GM18870 (cell line): ENCODE data around the gene UBN1.
A peak's percentile ranks its signal among the peaks of the same experiment; 100 is the strongest.

ENCODE experiments used
- ATAC-seq: cut with Tn5 transposase; IDR thresholded peaks from one replicate; pipeline ENCODE4 v1.9.1; 2021; ENCODE audit warnings: moderate library complexity; ENCODE audit not compliant: unreplicated experiment

UBN1 gene, protein sequence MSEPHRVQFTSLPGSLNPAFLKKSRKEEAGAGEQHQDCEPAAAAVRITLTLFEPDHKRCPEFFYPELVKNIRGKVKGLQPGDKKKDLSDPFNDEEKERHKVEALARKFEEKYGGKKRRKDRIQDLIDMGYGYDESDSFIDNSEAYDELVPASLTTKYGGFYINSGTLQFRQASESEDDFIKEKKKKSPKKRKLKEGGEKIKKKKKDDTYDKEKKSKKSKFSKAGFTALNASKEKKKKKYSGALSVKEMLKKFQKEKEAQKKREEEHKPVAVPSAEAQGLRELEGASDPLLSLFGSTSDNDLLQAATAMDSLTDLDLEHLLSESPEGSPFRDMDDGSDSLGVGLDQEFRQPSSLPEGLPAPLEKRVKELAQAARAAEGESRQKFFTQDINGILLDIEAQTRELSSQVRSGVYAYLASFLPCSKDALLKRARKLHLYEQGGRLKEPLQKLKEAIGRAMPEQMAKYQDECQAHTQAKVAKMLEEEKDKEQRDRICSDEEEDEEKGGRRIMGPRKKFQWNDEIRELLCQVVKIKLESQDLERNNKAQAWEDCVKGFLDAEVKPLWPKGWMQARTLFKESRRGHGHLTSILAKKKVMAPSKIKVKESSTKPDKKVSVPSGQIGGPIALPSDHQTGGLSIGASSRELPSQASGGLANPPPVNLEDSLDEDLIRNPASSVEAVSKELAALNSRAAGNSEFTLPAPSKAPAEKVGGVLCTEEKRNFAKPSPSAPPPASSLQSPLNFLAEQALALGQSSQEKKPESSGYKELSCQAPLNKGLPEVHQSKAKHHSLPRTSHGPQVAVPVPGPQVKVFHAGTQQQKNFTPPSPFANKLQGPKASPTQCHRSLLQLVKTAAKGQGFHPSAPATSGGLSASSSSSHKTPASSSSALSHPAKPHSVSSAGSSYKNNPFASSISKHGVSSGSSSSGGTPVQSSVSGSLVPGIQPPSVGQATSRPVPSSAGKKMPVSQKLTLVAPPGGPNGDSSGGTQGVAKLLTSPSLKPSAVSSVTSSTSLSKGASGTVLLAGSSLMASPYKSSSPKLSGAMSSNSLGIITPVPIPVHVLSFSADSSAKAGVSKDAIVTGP (N-terminal part only)

DNA sequence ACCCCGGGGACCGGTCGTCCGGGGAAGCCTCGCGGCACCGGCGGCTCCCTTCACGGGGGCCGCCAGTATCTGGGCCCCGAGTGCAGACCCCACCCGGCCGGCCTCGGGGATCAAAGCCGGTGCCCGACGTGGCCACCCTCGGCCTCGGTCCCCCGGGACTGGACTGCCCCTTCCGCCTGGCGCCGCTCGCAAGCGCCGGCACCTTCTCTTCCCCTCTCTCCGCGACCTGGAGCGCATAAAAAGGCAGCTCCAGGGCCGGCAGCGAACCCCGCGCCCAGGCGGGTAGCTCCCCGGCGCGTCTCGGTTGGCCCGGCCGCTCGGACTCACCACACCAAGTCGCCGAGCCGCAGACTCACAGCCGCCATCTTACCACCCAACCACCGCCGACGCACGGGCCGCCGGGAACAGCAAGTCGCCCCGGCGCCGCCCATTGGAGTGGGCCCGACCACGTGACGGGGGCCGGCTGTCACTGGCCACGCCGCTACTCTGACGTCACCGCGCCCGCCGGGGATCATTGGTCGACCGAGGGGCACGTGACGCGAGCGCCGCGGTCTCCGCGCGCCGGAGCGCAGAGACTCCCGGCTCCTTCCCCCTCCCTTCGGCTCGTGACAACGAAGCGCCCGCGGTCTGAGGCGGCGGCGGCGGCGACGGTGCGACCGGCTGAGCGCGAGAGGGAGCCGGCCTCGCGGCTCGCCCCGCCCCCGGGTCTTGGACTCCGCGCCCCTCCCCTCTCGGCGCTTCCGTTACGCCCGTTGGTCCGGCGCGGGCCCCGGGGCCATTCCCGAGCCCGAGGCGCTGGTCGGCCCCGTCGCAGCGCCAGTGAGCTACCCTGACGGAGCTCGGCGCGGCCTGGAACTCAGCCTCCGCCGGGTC lies at the start of gene UBN1, which contains the start of gene GLYR1:
Gene UBN1 (plus strand): TSS at position 581 of the 873 bp plus-strand sequence. CDS start 5,437 bp downstream, outside the sequence.
Gene GLYR1 (minus strand): TSS at position 388 of the 873 bp plus-strand sequence. CDS start 23 bp downstream, at position 365.
- peak; percentile 75 for ATAC-seq

DNA sequence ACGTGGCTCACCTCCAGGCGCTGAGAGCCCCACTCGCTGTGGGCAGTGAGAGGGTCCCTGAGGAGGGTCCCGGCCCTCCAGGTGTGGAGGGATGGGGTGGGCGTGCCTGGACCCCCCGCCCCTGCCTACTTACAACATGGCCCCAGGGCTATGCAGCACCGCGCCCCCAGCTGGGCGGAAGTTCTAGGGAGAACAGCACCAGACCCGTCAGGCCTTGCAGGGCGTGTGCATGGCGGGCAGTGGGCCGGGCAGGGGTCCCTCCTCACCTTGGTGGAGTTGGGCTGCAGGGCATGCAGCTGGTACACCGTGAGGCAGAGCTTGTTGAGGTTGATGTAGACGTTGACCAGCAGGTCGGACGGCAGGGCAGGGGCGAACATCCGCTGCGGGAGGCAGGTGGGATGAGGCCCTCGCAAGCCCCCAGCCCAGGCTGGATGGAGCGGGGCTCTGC lies 49.5 kb upstream of the UBN1 start:
- no peak for ATAC-seq

DNA sequence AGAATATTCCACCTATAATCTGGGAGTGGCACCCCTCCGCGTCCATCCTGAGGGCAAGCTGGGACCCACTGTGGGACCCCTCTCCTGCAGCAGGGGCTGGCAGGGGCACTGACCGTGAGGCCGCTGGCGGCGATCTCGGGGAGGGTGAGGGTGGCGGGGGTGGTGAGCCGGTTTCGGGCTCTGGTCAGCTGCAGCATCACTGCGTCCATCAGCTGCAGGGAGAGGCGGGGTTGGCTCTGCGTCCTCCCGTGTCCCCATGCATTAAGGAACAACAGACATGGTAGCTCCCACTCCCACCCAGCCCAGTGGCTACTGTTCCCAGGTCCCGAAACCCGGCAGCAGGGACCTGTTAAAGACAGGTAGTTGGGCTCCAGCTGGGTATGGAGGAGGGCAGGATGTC lies 48.8 kb upstream of the UBN1 start:
- no peak for ATAC-seq

DNA sequence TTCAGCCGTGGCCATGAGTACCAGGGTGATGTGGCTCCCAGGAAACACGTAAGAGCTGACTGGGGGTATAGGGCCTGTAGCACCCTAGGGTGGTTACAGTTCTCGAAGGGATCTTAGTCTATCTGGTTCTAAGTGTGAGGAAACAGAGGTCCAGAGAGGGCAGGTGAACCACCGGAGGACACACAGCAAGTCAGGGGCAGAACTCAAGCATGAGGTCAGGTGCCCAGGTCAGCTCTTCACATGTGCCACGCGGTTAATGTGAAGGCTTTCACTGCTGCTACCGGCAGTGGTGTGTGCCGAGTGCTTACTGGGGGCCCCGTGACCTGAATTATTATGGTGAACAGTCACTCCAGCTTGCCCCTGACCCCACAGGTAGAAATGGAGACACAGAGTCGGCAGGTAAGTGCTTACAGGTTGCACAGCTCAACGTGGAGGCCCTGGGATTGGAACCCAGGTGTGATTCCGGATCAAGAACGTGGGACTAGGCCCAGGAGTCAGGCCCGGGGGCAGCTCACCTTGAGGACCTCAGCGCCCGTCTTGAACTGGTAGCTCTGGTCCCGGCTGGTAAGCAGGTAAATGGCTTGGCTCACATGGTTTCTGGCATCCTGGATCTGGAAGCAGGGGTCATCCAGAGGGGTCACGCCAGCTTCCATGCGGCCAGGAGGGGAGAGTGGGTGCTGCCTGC lies 48.0 kb upstream of the UBN1 start:
- no peak for ATAC-seq

DNA sequence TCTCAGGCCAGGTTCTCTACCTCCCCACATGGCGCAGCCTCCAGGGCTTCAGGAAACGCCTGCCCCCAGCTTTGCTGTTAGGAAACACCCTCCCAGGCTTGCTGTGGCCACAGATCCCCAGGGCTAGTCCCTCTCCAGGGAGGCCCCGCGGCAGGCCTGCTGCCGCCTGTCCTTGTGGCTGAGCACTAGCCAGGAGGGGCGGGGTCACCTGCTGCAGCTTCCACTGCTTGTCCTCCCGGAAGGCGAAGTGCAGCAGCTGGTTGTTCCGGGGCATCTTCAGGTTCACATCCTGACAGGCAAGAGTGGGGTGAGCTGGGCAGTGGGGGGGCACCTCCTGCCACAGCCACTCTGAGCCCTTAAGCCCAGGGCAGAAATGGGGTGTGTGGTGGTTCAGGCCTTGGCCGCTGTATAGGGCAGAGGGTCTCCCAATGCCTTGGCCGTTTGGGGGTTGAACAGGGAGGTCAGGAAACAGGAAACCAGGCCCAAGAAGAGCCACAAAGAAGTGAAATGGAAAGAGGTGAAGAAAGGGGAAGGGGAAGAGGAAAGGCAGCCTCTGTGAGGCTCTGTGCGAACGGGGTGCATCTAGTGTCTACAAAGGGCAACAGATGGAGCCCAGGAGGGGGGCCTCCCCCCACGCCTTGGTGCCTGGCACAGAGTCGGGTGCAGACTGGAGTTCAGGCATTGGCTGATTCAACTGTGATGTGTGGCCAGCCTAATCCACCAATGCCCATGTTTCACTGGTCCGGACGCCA lies 46.8 kb upstream of the UBN1 start:
- no peak for ATAC-seq

DNA sequence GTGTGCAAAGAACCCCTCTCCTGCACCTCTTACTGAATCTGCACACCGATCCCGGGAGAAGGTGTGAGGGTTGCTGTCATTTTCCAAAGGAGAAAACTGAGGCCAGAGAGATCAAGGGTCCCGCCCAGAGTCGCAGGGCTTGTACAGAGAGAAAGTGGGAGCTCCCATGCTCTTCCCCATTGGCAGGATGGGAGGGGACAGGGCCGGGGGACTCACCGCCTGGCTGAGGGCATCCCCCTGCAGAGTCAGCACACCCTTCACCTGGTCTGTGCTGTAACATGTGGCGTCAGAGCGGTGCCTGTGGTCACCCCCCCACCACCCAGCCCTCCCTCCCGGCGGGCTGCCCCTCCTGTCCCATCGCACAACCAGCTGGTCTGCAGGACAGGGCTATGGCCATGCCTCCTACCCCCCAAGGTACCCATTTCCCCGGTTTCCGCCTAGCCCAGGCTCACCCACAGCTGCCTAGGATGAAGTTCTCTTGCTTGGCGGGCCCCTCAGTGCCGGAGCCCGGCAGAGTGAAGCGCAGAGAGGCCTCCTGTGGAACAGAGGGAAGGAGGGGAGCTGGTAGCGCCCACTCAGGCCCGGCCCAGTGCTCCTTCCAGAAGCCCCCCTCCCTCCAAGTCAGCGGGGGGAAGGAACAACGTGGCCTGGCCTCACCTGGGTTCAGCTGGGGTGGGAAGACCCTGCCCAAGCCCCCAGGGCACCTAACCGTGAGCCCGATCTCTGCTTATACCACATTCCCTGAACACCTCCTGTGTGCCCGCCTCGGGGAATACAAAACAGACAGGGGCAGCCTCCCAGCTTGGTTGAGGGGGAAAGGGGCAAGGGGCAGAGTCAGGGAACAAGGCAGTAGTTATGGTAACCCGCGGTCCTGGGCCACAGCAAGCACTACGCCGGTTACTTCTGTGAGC lies 46.0 kb upstream of the UBN1 start:
- ATAC-seq: no peak

DNA sequence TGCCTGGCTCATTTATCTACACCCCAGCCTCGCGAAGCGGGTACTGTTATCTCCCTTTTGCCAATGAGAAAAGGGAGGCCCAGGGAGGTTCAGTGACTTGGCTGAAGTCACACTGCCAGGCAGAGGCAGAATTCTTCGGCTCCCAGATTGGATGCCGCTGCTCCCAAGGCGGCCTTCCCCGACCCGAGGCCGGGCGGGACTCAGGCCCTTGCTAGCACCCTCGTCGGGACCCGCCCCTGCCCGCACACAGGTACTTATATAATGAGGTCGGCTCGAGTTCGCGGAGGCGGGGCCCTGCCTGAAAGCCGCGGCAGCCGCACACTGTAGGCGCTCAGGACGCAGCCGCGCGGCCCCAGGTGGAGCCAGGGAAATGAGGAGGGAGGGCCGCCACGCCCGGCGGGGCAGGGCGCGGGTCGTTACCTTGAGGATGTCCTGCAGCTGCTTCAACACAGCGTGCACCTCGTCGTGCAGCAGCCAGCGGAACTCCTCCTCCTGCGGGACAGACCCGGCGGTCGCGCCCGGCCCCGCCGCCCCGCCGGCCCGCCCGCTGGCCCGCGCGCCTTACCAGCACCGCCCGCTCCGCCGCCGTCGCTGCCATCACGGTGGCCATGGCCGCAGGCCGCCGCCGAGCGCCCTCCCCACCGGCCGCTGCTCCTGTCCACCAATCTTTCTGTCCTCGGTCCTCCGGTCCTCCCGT lies 45.2 kb upstream of the UBN1 start, which contains the start of gene ROGDI:
Gene ROGDI (minus strand): TSS at position 672 of the 697 bp plus-strand sequence. CDS start 62 bp downstream, at position 610.
- peak; percentile 32 for ATAC-seq

DNA sequence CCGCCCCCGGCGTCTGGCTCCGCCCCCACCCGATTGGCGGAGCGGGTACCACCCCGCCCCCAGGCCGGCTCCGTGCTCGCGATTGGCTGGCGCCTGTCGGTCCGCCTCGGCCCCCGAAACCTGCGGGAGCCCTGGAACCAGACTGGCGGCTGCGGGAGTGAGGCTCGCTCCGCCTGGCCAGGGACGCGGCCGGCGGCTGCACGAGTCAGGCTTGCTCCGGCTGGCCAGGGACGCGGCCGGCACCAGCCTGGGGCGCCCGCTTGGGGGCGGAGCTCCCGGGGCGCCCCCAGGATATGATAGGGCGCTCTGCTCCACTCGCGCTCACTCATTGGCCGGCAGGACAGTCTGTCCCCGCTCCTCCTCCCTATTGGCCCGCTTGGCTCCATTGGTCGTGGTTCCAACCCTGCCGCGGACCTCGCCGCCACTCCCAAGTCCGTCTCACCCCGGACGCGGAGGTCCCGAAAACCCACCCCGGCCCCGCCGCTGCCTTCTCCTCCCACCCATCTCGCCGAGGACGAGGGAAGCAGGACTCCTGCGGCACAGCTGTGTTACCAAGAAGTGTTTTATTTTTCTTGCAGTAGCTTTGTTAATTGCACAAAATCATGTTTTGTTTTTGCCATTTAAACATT lies 44.5 kb upstream of the UBN1 start:
- peak; percentile 90 for ATAC-seq

DNA sequence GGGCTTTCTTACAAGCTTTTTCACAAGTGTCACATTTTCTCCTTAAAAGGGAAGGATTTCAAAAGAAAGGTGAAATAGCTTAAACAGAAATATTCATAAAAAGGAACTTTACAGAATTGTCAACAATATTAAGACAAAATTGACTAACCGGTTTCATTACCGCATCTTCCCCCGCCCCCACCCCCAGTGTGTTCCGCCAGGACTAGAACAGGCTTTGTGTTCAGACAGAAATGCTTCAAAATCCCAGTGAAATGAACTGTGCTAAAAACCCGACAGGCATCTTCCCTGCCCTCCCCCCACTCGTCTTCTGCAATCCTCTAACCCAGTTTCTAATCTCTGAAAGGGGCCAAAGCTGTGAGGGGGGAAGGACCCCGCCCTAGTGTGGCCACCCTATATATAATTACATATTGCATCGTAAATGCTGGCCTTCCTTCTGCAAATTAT lies 43.9 kb upstream of the UBN1 start:
- ATAC-seq: no peak

DNA sequence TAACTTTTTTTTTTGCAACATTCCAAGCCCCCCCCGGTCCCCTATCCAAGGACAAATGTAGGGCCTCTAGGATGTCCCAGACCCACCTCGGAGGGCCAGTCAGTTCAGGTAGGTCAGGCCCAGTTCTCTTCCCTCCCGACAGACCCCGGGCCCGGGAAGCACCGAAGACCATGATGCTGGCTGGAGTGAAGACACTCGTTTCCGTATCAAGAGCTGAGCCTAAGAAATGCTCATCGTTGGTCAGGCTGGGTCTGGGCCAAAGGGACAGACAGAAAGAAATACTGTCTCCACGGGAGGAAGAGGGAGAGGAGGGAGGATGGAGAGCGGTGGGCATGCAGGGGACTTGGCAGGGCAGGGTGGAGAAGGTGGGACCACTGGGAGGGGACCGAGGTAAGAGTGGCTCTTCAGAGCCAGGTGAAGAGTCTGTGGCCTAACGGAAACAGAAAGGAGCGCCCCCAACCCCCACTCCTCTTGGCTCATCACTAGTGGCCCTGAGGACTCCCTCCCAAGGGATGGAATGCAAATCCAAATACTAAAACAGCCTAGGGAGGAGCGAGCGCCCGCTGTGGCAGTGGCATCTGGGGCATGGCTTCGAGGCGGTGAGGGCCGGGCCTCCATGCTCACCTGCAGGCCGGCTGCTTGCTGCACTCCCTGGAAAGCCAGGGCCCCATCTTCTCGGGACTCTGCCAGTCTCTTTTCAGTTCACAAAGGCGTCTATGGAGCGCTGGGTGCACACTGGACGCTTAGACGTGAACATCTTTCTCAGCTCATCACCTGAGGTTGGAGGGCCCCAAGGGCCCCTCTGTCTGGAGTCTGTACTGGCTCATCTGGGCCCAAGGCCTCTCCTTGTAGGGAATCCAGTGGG lies 43.2 kb upstream of the UBN1 start:
- no peak for ATAC-seq

DNA sequence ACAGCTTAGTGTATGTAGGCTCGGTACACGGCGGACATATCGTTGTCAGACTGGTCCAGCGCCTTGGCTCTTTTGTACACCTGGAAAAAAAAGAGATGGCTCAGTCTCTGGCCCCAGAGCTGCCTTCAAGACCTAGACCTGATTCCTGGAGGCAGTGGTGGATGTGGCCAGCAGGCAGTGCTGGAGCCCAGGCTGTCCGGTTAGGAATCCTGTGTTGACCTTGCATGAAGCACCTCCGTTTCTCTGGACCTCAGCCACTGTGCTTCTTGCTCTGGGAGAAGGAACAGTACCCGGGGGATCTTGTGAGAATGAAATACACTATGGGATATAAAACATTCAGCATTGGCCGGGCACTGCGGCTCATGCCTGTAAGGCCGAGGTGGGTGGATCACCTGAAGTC lies 42.0 kb upstream of the UBN1 start:
- no peak for ATAC-seq

DNA sequence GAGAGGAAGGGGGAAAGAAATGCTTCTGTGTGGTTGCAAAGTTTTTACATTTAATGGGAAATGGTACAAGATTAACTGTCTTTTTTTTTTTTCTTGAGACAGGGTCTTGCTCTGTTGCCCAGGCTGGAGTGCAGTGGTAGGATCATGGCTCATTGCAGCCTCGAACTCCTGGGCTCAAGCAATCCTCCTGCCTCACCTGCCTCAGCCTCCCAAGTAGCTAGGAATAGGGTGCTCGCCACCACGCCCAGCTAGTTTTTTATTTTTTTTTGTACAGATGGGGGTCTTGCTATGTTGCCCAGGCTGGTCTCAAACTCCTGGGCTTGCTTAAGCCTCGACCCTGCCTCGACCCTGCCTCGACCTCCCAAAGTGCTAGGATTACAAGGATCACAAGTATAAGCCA lies 41.0 kb upstream of the UBN1 start:
- no peak for ATAC-seq

DNA sequence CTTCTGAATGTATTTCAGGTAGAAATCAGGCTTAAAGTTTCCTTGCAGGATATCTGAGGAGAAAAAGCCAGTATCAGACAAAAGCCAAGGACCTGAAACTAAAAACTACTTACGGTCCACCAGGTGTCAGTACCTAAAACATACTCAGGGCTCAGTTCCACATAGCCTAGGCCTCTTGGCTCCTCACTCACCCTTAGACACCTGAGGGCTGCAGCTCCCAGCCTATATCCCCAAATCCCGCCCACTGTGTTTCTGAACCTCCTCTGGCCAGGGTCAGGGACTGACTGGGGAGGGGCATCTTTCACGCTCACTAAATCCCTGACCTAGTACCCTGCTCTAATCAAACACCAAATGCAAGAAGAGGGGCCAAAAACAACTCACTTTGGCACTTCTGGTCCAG lies 36.0 kb upstream of the UBN1 start:
- ATAC-seq: no peak

DNA sequence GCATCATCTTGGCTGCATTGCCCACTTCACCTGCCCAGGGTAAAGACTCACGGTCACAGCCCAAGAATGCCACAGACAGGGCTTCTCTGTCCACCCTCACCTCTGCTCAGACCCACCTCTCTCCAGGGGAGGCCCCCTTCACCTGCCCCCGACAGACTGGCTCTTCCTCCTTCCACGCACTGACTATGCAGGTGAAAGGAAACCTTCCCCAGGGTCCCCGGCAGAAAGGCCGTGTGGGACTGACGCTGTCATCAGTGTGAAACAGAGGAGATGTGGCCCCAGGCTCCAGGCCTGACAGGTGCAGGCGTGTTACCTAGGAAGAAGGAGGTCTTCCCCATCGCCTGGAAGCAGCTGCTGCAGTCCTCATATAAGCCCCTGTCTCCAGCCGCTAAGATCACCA lies 35.5 kb upstream of the UBN1 start:
- ATAC-seq: no peak

DNA sequence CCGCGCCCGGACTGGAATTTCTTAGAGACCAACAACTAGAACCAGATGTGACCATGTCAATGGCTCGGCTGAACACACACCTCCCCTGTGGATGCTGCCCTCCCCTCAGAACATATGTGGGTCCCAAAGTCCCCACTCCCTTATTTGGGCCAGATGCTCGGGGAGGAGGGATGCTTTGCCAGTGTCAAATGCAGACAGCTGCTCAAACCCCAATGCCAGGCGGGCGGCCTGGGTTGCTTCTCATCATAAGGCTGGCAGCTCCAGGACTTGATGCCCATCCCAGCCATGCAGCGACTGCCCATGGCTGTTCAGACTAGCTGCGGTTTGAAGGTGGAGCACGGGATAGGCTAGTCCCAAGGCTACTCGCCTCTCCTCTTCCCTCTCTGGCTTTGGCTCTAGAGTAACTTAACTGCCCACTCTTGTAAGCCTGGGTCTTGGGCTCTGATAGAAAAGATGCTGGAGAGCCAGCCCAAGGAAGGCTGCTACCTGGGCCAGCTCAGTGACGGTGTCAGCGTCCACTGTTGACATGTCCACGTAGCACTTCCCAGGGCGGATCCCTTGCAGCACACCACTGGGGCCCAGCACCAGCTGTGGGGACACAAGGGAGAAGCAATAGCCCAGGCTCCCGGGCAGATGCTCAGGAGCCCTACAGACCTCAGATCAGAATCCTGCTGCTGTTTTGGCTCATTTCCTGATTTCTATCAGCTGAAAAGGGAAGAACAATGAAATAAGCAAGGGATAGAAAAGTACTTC lies 33.9 kb upstream of the UBN1 start:
- ATAC-seq: no peak
